ENCODE results near the gene HMCES.
"Not testable (repeated sequence)": the region's sequence is repeated elsewhere in the genome, so short reads cannot be mapped to it uniquely, and the experiment has no call there.

HMCES gene

DNA sequence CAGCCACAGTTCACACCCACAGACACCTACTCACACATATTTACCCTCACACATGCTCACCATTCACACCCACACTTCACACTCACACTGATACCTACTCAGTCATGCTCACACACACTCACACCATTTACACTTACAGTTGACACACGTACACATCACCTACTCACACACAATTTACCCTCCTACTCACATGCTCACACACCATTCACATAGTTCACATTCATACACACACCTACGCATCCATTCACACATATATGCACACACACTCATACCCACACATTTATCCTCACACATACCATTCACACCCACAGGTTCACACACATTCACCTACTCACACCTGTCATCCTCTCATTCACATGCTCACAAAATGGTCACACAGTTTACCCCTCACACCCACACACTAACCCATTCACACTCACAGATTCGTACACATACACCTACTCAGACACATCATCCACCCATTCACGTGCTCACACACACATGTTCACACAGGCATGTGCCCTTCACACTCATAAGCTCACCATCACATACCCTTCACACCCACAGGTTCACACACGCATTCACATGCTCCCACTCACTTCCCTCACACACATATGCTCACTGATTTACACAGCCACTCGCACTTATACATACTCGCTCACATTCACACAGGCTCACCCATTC, 42.3 kb downstream of the HMCES start:
- DNase-seq (ENCODE audit: low read depth, low spot score) = no peak

GRCh38 chr3:129321887-129322286, 43.2 kb downstream of the HMCES start:
- no peak for DNase-seq (ENCODE audit: low read depth, low spot score)

DNA sequence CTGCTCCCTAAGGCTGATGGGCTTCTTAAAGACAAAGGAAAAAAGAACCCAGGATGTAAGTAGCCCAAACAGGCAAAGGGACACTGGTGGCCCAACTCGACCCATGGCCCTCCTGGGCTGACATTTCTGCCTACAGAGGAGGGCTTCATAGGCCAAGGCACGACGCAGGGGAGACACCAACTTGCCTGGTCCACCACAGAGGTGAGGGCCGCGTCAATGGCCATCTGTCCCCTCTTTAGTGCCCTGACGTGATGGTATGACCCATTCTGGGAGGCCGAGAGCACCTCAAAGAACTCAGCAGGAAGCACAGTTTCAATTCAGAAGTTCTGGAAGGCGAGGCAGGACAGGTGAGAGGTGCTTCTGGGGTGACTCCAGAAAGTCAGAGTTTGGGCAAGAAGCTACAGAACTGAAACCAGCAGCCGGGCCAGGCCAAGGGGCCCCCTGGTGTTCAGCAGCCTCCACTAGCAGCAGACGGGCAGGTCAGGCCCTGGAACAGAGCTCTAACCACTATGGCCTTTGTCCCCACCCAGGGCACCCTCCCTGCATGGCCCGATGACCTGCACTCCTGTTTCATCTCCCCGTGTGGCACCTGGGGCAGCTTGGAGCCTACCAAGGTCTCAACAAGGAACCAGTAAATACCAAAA, 45.1 kb downstream of the HMCES start:
- no peak for DNase-seq (ENCODE audit: low read depth, low spot score)

- no peak for DNase-seq (ENCODE audit: low read depth, low spot score)
These were observed 46.2 kb downstream of the HMCES start for GRCh38 chr3:129324855-129325254.

- DNase-seq (ENCODE audit: low read depth, low spot score) = no peak
These were observed 46.7 kb downstream of the HMCES start for GRCh38 chr3:129325383-129325782.

GRCh38 chr3:129326138-129326537, 47.5 kb downstream of the HMCES start:
- no peak for DNase-seq (ENCODE audit: low read depth, low spot score)

GRCh38 chr3:129326595-129326994, 47.9 kb downstream of the HMCES start:
- no peak for DNase-seq (ENCODE audit: low read depth, low spot score)

- DNase-seq (ENCODE audit: low read depth, low spot score) = no peak
These were observed 48.8 kb downstream of the HMCES start for GRCh38 chr3:129327510-129327909.

DNA sequence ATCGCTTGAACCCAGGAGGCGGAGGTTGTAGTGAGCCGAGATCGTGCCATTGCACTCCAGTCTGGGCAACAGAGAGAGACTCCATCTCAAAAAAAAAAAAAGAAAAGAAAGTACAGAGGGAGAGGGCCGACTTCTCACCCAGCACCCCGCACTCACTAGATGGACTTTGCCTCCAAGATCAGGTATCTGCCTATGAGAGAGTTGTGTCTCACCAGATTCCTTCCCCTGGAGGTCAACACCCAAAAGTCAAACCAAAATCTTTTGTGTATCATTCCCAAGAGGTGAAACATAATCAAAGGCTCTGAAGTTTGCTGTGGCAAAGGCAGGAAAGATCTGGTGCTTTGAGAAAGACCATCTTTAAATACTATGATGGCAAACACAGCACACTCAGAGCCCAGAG, 51.2 kb downstream of the HMCES start:
- DNase-seq (ENCODE audit: low read depth, low spot score) = no peak

GRCh38 chr3:129330409-129330808, 51.7 kb downstream of the HMCES start:
- DNase-seq (ENCODE audit: low read depth, low spot score) = no peak

GRCh38 chr3:129333891-129334290, 55.2 kb downstream of the HMCES start:
- DNase-seq (ENCODE audit: low read depth, low spot score) = no peak

DNA sequence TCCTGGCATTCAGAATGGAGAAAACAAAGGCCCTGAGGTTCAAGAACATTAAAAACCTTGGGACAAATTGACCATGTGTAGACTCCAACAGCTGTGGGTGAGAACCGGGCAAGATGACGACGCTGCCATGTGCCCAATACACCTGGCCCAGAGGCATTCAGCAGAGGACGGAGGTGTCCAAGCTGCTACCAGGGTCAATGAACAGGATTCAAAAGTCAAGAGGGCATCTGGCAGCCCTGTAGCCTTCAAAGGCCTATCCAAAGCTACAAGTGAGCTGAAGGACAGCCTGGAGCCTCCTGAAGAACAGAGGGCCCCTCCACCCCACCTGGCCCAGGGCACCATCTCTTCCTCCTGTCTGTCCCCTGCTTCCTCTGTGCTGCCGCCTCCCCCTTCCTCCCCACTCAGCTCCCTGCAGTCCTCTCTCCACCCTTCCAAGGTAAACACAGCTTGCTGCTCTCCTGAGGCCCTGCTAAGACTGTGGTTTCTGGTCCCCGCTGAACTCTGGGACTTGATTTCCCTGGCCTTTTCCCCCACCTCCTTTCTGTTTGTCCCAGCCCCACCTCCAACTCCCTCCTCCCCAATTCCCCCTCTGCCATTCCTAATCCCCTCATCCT, 57.5 kb downstream of the HMCES start:
- DNase-seq (ENCODE audit: low read depth, low spot score) = no peak

DNA sequence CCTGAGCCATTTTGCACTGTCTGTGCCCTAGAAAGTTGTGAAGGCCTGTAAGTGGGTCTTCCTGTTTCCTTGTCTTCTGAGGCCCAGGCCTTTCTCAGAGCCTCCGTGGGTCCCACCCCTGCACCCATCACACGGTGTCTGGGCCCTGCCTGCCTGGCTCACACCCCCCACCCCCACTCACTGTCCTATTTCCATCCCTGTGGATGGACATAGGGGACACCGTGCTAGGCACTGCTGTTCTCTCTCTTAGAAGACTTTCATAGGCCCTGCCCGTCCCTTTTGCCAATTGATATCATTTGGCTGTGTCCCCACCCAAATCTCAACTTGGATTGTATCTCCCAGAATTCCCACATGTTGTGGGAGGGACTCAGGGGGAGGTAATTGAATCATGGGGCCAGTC, 59.0 kb downstream of the HMCES start:
- not testable (repeated sequence) for DNase-seq (ENCODE audit: low read depth, low spot score)

DNA sequence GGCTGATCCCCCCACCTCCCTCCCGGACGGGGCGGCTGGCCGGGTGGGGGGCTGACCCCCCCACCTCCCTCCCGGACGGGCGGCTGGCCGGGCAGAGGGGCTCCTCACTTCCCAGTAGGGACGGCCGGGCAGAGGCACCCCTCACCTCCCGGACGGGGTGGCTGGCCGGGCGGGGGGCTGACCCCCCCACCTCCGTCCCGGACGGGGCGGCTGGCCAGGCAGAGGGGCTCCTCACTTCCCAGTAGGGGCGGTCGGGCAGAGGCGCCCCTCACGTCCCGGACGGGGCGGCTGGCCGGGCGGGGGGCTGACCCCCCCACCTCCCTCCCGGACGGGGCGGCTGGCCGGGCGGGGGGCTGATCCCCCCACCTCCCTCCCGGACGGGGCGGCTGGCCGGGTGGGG, 60.5 kb downstream of the HMCES start:
- not testable (repeated sequence) for DNase-seq (ENCODE audit: low read depth, low spot score)

DNA sequence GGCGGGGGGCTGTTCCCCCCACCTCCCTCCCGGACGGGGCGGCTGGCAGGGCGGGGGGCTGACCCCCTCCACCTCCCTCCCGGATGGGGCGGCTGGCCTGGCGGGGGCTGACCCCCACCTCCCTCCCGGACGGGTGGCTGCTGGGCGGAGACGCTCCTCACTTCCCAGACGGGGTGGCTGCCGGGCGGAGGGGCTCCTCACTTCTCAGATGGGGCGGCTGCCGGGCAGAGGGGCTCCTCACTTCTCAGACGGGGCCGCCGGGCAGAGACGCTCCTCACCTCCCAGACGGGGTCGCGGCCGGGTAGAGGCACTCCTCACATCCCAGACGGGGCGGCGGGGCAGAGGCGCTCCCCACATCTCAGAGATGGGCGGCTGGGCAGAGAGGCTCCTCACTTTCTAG, 61.2 kb downstream of the HMCES start:
- not testable (repeated sequence) for DNase-seq (ENCODE audit: low read depth, low spot score)

DNA sequence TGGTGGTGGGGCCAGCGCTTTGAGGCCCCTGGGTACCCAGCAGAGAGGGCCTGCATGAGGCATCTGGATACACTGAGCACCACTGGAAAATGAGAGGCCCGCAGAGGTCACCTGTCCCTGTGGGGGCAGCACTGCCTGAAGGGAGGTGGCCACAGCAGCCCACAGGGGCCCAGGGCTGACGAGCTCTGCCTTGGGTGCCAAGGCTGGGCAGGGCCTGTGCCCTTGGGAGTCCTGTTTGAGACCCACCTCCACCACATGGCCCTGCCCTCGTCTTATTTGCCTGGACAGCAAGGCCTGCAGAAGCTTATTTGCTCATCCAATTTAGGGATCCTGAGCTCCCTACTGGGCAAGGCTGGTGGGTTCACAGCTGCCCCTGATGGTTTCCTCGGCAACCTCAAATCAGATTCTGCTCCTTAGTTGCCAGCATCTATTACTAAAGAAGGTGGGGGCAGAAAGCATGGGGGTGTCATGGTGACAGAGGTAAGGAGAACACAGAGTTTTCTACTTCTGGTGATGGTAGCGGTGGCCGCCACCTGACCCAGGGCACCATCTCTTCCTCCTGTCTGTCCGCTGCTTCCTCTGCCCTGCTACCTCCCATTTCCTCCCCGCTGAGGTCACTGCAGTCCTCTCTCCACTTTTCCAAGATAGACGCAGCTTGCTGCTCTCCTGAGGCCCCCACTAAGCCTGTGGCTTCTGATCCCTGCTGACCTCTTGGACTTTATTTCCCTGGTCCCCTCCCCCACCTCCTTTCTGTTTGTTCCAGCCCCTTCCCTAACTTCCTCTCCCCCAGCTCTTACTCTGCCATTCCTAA, 62.9 kb downstream of the HMCES start:
- DNase-seq (ENCODE audit: low read depth, low spot score) = no peak

- DNase-seq (ENCODE audit: low read depth, low spot score) = no peak
These were observed 65.1 kb downstream of the HMCES start for GRCh38 chr3:129343643-129344360.

- DNase-seq (ENCODE audit: low read depth, low spot score) = no peak
These were observed 66.0 kb downstream of the HMCES start for GRCh38 chr3:129344540-129345220.

DNA sequence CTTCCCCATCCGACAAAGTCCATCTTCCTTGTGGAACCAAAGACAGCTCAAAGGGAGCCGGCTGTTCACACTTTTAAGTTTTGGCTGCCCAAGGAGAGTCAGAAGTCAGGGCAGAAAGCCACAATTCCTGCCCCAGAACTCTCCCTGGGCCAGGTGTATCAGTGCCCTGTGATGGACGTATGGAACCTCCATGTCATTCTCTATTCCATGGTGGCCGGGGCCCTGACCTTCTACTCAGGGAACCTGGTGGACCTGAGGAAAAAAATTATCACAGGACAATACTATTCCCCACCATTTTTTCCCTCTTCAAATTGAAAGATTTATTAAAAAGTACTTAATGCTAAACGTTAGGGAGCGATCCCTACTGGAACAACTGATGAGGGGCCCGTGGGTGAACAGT, 66.6 kb downstream of the HMCES start:
- no peak for DNase-seq (ENCODE audit: low read depth, low spot score)

- DNase-seq (ENCODE audit: low read depth, low spot score) = no peak
These were observed 67.3 kb downstream of the HMCES start for GRCh38 chr3:129345971-129346370.

All from brain pericyte (primary cell).